BJ (cell line): ENCODE measurements around the gene NGEF. TPM values are rescaled to one million over a fixed set of nuclear protein-coding genes. Genes with fewer than 3 reads are reported as not detected.

Source experiments
- CTCF ChIA-PET: fragments of 350-600 bp; formaldehyde crosslinking; extraction: SDS; loops from one replicate; lab custom pipeline; 2021; ENCODE audit warnings: antibody characterized with exemption, inconsistent platforms; lab: Yijun Ruan, JAX
- POLR2A ChIA-PET: fragments of 300-600 bp; sonication (Branson Sonifier 250); formaldehyde crosslinking; extraction: SDS; loops from one replicate; lab custom pipeline; 2021; ENCODE audit warnings: antibody characterized with exemption; lab: Charles Lee
- DNase-seq: peaks from one replicate; pipeline ENCODE4 v3.0.0-alpha.2; 2011; ENCODE audit warnings: low read depth
- H3K27me3 ChIP-seq: 2 replicates; pipeline ENCODE4 v1.6.0; 2011; ENCODE audit warnings: low read length; ENCODE audit not compliant: control insufficient read depth, insufficient read depth
- H3K36me3 ChIP-seq: 2 replicates; pipeline ENCODE4 v1.5.1; 2011; ENCODE audit warnings: low read length; ENCODE audit not compliant: control insufficient read depth, insufficient read depth
- H3K4me3 ChIP-seq: 2 replicates; pipeline ENCODE4 v1.5.1; 2011; ENCODE audit warnings: low read depth, mild to moderate bottlenecking, control low read depth, low read length
- polyA plus RNA-seq: library from polyadenylated mRNA; depleted of rRNA; stranded (reverse); fragments of >200 nt; gene quantifications from 2 replicates; pipeline ENCODE4 v1.2.3, GENCODE V29; 2011
- TF ChIP-seq, protein P1 (sequence below): IDR thresholded peaks from 2 replicates; pipeline ENCODE4 v1.5.1; 2011; ENCODE audit warnings: low read depth, mild to moderate bottlenecking, control low read depth, inconsistent platforms, low read length, moderate library complexity; ENCODE audit not compliant: insufficient read depth

Gene NGEF
- polyA plus RNA-seq, 1 experiment, result 0.23 TPM

DNA sequence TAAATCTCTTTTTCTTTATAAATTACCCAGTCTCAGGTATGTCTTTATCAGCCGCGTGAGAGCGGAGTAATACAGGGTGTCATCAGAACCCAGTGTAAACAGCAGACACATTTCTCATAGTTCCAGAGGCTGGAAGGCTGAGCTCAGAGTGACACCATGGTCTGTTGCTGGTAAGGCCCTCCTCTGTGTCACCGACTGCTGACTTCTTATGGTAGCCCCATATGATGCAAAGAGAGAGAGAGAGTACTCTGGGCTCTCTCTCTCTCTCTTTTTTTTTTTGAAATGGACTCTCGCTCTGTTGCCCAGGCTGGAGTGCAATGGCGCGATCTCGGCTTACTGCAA lies 83.0 kb downstream of the NGEF start:
- Histone ChIP-seq H3K27me3 (peaks cover 31% of the 10 kb centered on the region), H3K36me3 (no peaks in the 10 kb centered on the region), H3K4me3 (no peak overlapping the region)
- TF ChIP-seq, protein P1, sequence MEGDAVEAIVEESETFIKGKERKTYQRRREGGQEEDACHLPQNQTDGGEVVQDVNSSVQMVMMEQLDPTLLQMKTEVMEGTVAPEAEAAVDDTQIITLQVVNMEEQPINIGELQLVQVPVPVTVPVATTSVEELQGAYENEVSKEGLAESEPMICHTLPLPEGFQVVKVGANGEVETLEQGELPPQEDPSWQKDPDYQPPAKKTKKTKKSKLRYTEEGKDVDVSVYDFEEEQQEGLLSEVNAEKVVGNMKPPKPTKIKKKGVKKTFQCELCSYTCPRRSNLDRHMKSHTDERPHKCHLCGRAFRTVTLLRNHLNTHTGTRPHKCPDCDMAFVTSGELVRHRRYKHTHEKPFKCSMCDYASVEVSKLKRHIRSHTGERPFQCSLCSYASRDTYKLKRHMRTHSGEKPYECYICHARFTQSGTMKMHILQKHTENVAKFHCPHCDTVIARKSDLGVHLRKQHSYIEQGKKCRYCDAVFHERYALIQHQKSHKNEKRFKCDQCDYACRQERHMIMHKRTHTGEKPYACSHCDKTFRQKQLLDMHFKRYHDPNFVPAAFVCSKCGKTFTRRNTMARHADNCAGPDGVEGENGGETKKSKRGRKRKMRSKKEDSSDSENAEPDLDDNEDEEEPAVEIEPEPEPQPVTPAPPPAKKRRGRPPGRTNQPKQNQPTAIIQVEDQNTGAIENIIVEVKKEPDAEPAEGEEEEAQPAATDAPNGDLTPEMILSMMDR, result no peak
- CTCF ChIA-PET, result no interaction called here
- POLR2A ChIA-PET, result no interaction called here
- no peak for DNase-seq

DNA sequence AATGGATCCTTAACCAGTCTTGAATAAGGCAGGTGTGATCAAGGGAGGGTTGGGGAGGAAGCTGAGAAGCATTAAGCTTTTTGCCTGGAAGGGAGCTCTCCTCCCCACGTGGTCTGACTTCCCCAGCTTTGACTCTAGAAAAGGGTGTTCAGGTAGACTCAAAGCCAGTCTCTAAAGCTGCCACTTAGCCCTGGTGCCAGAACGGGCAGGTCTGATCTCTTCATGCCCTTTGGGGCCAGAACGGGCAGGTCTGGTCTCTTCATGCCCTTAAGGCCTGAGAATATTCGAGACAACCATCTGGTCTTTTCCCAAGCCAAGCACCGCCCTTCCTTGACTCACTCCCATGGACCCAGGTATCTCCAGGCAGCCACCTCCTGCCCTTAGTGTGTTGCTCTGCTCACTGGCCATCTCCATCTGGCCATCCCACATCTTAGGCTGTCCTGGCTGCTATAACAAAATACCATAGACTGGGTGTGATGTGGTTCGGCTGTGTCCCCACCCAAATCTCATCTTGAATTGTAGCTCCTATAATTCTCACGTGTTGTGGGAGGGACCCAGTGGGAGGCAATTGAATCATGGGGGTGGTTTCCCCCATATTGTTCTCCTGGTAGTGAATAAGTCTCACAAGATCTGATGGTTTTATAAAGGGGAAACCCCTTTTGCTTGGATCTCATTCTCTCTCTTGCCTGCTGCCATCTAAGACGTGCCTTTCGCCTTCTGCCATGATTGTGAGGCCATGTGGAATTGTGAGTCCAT lies 83.6 kb downstream of the NGEF start:
- ChIA-PET CTCF (no interaction called here), POLR2A (no interaction called here)
- TF ChIP-seq, protein P1, result no peak
- DNase-seq, result no peak
- H3K27me3 ChIP-seq, result peaks cover 33% of the 10 kb centered on the region
- no peak overlapping the region for H3K4me3 ChIP-seq
- no peaks in the 10 kb centered on the region for H3K36me3 ChIP-seq

DNA sequence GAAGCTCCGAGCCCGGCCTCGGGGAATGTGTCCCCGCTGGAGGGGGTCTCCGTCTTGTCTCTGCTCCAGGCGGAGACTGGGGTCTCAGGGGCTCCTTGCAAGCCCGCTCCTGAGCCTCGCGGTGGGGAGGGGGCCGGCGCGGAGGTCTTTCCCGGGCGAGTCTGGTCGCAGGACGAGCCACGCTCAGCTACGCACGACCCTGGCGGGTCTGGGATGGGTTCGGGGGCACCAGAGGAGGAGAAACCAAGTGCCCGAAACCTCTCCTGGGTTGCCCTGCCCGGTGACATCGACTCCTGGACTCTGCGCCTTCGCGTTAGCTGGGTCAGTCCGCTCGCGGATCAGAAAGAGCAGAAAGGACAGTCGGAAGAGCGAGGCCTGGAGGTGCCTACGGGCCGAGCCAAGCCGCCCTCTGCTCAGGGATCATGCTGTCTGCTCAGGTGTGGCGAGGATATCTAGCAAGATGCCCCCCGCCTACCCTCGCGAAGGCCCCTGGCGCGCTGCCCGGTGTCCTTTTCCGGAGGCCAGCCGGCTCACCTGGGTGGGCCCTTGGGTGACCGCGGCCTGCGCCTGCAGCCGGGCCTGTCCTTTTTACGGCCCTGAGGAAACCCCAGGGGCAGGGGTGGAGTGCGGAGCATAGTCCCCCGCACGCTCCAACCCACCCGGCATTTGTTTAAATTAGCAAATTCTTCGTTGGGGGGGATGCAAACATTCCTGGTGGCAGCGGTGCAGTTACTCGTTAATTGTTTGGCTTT lies 84.3 kb downstream of the NGEF start:
- ChIA-PET POLR2A (no interaction called here), CTCF (no interaction called here)
- DNase-seq, result no peak
- H3K27me3 ChIP-seq, result peaks cover 36% of the 10 kb centered on the region
- H3K36me3 ChIP-seq, result no peaks in the 10 kb centered on the region
- TF ChIP-seq, protein P1, result no peak
- no peak overlapping the region for H3K4me3 ChIP-seq

DNA sequence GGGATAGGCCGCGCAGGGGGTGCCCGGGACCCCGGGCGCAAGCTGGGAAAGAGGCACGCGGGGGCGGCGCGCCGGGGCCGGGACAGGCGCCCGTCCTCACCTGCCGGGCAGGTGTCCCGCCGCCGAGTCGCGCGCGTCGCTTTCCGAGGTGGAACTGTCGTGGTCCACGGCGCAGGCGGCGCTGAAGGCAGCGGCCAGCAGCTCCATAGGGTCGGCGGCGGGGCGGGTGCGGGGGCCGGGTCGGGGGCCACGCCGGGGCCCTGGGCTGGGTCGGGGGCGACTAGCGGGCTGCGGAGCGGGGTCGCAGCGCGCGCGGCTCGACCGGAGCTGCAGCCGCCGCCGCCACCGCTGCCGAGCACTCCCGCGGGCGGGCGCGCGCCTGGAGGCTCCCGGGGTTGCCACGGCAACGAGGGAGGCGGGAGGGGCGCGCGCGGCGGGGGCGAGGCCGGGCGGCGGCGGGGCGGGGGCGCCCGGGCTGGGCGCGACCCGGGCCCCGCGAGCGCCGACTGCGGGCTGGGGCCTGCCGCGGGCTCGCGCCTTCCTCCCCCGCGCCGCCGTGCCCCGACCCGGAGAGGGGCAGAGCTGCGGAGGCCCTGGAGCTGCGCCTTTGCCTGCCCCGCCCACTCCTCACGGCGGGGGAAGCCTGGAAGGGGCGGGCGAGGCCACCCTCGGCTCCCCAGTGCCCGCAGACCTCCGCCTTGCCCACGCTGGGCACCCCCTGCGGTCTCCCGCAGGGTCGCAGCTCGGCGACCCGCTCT lies 85.1 kb downstream of the NGEF start:
- Histone ChIP-seq H3K36me3 (no peaks in the 10 kb centered on the region), H3K4me3 (no peak overlapping the region), H3K27me3 (peaks cover 36% of the 10 kb centered on the region)
- ChIA-PET CTCF (no interaction called here), POLR2A (no interaction called here)
- DNase-seq, result no peak
- TF ChIP-seq, protein P1, result no peak
